Measurements from ENCODE around the gene ZNF548.

DNA sequence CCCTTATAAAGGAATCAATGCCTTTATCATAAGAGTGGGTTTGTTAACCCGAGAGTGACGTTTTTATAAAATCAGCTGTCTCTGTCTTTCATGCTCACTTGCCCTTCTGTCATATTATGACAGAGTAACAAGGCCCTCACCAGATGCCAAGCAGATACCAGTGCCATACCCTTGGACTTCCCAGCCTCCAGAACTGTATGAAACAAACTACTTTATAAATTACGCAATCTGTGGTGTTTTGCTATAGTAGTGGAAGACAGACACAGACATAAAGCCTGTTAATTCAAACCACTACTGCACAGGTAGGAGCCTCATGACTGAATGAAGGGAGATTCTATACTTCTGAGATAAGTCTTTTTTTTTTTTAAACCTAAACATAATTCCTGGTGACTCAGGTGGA is 62.7 kb downstream of the ZNF548 start:
- TF ChIP-seq, protein P1, sequence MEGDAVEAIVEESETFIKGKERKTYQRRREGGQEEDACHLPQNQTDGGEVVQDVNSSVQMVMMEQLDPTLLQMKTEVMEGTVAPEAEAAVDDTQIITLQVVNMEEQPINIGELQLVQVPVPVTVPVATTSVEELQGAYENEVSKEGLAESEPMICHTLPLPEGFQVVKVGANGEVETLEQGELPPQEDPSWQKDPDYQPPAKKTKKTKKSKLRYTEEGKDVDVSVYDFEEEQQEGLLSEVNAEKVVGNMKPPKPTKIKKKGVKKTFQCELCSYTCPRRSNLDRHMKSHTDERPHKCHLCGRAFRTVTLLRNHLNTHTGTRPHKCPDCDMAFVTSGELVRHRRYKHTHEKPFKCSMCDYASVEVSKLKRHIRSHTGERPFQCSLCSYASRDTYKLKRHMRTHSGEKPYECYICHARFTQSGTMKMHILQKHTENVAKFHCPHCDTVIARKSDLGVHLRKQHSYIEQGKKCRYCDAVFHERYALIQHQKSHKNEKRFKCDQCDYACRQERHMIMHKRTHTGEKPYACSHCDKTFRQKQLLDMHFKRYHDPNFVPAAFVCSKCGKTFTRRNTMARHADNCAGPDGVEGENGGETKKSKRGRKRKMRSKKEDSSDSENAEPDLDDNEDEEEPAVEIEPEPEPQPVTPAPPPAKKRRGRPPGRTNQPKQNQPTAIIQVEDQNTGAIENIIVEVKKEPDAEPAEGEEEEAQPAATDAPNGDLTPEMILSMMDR (IDR thresholded peaks at IDR 0.05) = no peak
- TF ChIP-seq POLR2A (IDR thresholded peaks at IDR 0.05) = no peak
- TF ChIP-seq EP300 (IDR thresholded peaks at IDR 0.05; ENCODE audit: low read depth) = no peak
- no peak for TF ChIP-seq POLR2AphosphoS5 (IDR thresholded peaks at IDR 0.05)
